Natural killer cell (primary cell): Measurements from ENCODE around the gene CLECL1. TPM values are rescaled to one million over a fixed set of nuclear protein-coding genes. Genes with fewer than 3 reads are reported as not detected.

ENCODE experiments used
- ATAC-seq, 3 donors: fragments of 150-1000 bp in 2 of 3; fragments of 200-7000 bp in 1 of 3; cut with Tn5 transposase; 1 replicate in 1 of 3; 2 replicates in 2 of 3; pipeline ENCODE4 v1.10.0; 2021; ENCODE audit warnings: mild to moderate bottlenecking in 2 of 3, moderate library complexity in 2 of 3
- DNase-seq, 2 donors: peaks; one replicate each; pipeline versions ENCODE4 v3.0.0 to v3.0.0-alpha.2; 2013 to 2021; ENCODE audit warnings: mixed read lengths in 1 of 2
- H3K27ac ChIP-seq: one replicate; pipeline ENCODE4 v1.5.1; 2013; ENCODE audit warnings: mild to moderate bottlenecking, low read length
- H3K27me3 ChIP-seq: one replicate; pipeline ENCODE4 v1.6.1; 2013; ENCODE audit warnings: low read length; ENCODE audit not compliant: control insufficient read depth, insufficient read depth
- H3K36me3 ChIP-seq: one replicate; pipeline ENCODE4 v1.6.1; 2013; ENCODE audit warnings: low read length; ENCODE audit not compliant: control insufficient read depth, insufficient read depth
- H3K4me1 ChIP-seq: one replicate; pipeline ENCODE4 v1.6.1; 2013; ENCODE audit warnings: low read length; ENCODE audit not compliant: control insufficient read depth, insufficient read depth
- H3K4me3 ChIP-seq: one replicate; pipeline ENCODE4 v1.5.1; 2013; ENCODE audit warnings: low read length
- H3K9me3 ChIP-seq: one replicate; pipeline ENCODE4 v1.6.1; 2013; ENCODE audit warnings: low read length; ENCODE audit not compliant: control insufficient read depth, insufficient read depth
- H3K27ac Mint-ChIP-seq, 2 donors: one replicate each; pipeline ENCODE4 v1.8.0; 2022; ENCODE audit warnings: mild to moderate bottlenecking in 2 of 2, mixed read lengths in 2 of 2, moderate library complexity in 1 of 2
- H3K27me3 Mint-ChIP-seq, 2 donors: one replicate each; pipeline ENCODE4 v1.8.0; 2022; ENCODE audit warnings: low read depth in 2 of 2, mixed read lengths in 2 of 2
- H3K36me3 Mint-ChIP-seq: one replicate; pipeline ENCODE4 v1.8.0; 2022; ENCODE audit warnings: mixed read lengths
- H3K4me1 Mint-ChIP-seq, 2 donors: one replicate each; pipeline ENCODE4 v1.8.0; 2022; ENCODE audit warnings: mixed read lengths in 2 of 2
- H3K4me3 Mint-ChIP-seq: one replicate; pipeline ENCODE4 v1.8.0; 2022; ENCODE audit warnings: mild to moderate bottlenecking, moderate library complexity, mixed read lengths
- H3K9me3 Mint-ChIP-seq, 2 donors: one replicate each; pipeline ENCODE4 v1.8.0; 2022; ENCODE audit warnings: mixed read lengths in 2 of 2
- CTCF ChIP-seq: fragments of 200-600 bp; IDR thresholded peaks from one replicate; pipeline ENCODE4 v1.8.0; 2022; ENCODE audit warnings: antibody characterized with exemption
- WGBS: methylation state at CpG from one replicate; pipeline ENCODE4 v1.1.7; 2013; ENCODE audit warnings: missing lambda C conversion rate; ENCODE audit not compliant: insufficient coverage; 5-methylcytosine and 5-hydroxymethylcytosine counted together
- intact Hi-C: fragments of 100-400 bp; cut with micrococcal nuclease; formaldehyde crosslinking; loops from one replicate; pipeline ENCODE4 v1.14.2; 2022
- total RNA-seq, 4 donors: library from RNA; stranded (reverse); fragments of 120-200 nt in 1 of 4; gene quantifications; one replicate each; pipeline versions ENCODE4 v1.2.3 to v1.2.4, GENCODE V29; 2013 to 2022

CLECL1 gene
- total RNA-seq, 3 donors from 2014 or later (not counting 1 experiment from before 2014, with no cell fraction given), result 0.64 to 1.5 (median 0.72) TPM

- Histone ChIP-seq H3K4me3 (no peak overlapping the region), H3K27me3 (no peaks in the 10 kb centered on the region), H3K4me1 (no peaks in the 10 kb centered on the region), H3K36me3 (no peaks in the 10 kb centered on the region), H3K27ac (peak overlapping the region; percentile 35), H3K9me3 (no peaks in the 10 kb centered on the region)
- 46% methylated on average over 3 of the region's 3 CpGs for WGBS
- no peak for TF ChIP-seq CTCF
- Mint-ChIP-seq H3K36me3 (no peaks in the 10 kb centered on the region), H3K27ac (no peak overlapping the region), H3K9me3 (no peaks in the 10 kb centered on the region), H3K4me3 (no peak overlapping the region), H3K27me3 (no peaks in the 10 kb centered on the region), H3K4me1 (peaks cover 0 to 11% of the 10 kb centered on the region in 2 donors)
- DNase-seq, result no peak
- intact Hi-C loops, result no loop called here
- ATAC-seq, result peak in 1 of 3 donors; percentile 49
Measured at GRCh38 chr12:9730011-9730410, 2.9 kb downstream of the CLECL1 start.

DNA sequence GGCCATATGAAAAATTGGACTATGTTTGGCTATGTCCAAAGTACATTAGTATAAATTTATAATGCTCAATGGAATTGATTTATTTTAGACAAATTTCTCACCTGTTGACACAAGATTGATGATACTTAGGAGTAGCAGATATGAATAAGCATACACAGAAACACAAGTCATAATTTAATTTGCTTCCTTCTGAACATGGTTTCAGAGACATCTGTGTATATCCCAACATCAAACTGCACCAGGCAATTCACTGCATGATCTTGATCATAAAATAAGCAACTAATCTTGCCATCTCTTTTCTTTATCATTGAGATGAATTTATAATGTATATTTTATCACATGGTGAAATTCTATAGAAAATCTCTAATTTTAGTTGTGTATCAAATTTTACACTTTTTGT is 3.8 kb downstream of the CLECL1 start:
- Mint-ChIP-seq H3K27ac (no peak overlapping the region), H3K36me3 (no peaks in the 10 kb centered on the region), H3K4me1 (peaks cover 0 to 11% of the 10 kb centered on the region in 2 donors), H3K4me3 (no peak overlapping the region), H3K27me3 (no peaks in the 10 kb centered on the region), H3K9me3 (no peaks in the 10 kb centered on the region)
- ATAC-seq (no peak), DNase-seq (no peak)
- TF ChIP-seq CTCF, result no peak
- Histone ChIP-seq H3K27ac (no peak overlapping the region), H3K9me3 (no peaks in the 10 kb centered on the region), H3K4me3 (no peak overlapping the region), H3K36me3 (no peaks in the 10 kb centered on the region), H3K27me3 (no peaks in the 10 kb centered on the region), H3K4me1 (no peaks in the 10 kb centered on the region)
- intact Hi-C loops, result no loop called here

DNA sequence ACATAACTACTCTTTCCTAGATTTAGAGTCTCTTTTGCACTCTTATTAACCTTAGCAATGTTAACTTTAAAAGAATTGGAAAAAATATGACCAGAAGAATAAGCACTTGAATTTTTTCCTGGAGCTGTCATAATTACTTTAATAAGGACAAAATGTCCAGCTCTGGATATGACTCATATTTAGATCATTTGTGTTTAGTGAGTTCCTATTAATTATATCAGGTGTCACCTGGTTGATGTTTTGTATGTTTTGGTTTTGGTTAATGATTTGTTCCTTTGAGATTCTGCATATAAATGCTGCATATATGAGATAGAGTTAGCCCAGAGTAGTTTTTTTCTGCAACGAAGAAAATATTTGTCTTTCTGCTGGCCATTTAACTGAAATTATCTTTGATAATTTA is 5.1 kb downstream of the CLECL1 start:
- H3K4me1 ChIP-seq, result no peaks in the 10 kb centered on the region
- Mint-ChIP-seq H3K4me1 (peaks cover 0 to 5% of the 10 kb centered on the region in 2 donors), H3K9me3 (no peaks in the 10 kb centered on the region)

More for the DNA sequence above, 5.1 kb downstream of the CLECL1 start:
- Histone ChIP-seq H3K36me3 (no peaks in the 10 kb centered on the region), H3K9me3 (no peaks in the 10 kb centered on the region), H3K27me3 (no peaks in the 10 kb centered on the region), H3K4me3 (no peak overlapping the region), H3K27ac (no peak overlapping the region)
- DNase-seq, result no peak
- no peak for TF ChIP-seq CTCF
- no peaks in the 10 kb centered on the region for H3K36me3 Mint-ChIP-seq
- no peak overlapping the region for H3K4me3 Mint-ChIP-seq
- no CpG with 5 or more reads among the region's 1 CpG for WGBS
- H3K27me3 Mint-ChIP-seq, result peaks cover 4 to 7% of the 10 kb centered on the region in 2 donors
- H3K27ac Mint-ChIP-seq, result no peak overlapping the region
- no peak for ATAC-seq
- intact Hi-C loops, result no loop called here
